ENCODE measurements around the gene IGLON5.

DNA sequence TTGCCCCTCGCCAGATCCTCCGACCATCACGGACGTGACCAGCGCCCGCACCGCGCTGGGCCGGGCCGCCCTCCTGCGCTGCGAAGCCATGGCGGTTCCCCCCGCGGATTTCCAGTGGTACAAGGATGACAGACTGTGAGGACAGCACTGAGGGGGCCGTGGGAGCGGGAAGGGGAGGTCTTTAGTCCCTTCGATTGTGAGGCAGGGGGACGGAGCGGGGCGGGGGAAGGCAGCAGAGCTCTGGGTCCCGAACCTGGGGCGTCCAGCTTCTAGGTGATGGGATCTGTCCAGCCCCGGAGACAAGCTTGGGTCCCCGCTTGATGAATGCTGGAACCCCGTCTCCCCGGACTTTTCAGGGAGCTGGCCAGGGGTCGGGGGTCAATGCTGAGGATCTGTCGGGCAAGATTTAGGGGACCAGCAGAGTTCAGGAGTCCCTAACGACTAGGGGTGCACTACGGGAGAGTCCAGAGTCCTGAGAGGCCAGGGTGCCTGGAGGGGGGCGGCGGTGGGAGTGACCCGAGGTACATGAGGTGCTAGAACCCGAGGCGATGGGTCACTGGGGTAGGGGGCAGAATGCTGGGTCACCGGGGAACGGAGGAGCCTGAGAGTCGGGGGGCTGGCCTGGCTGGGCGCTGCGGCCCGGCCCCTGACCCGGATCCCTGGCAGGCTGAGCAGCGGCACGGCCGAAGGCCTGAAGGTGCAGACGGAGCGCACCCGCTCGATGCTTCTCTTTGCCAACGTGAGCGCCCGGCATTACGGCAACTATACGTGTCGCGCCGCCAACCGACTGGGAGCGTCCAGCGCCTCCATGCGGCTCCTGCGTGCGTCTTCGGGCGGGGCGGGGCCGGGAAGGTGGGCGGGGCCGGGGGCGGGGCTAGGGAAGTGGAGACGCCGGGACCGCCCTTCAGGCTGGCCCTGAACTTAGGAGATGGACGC, 15.9 kb downstream of the IGLON5 start:
- TF ChIP-seq, protein P1, sequence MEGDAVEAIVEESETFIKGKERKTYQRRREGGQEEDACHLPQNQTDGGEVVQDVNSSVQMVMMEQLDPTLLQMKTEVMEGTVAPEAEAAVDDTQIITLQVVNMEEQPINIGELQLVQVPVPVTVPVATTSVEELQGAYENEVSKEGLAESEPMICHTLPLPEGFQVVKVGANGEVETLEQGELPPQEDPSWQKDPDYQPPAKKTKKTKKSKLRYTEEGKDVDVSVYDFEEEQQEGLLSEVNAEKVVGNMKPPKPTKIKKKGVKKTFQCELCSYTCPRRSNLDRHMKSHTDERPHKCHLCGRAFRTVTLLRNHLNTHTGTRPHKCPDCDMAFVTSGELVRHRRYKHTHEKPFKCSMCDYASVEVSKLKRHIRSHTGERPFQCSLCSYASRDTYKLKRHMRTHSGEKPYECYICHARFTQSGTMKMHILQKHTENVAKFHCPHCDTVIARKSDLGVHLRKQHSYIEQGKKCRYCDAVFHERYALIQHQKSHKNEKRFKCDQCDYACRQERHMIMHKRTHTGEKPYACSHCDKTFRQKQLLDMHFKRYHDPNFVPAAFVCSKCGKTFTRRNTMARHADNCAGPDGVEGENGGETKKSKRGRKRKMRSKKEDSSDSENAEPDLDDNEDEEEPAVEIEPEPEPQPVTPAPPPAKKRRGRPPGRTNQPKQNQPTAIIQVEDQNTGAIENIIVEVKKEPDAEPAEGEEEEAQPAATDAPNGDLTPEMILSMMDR (IDR thresholded peaks at IDR 0.05): no peak
- no peak for TF ChIP-seq POLR2A (IDR thresholded peaks at IDR 0.05)
